ENCODE measurements around the gene ITCH. TPM values are rescaled to one million over a fixed set of nuclear protein-coding genes. Genes with fewer than 3 reads are reported as not detected.
A peak's percentile ranks its signal among the peaks of the same experiment; 100 is the strongest.
"Not testable (repeated sequence)": the region's sequence is repeated elsewhere in the genome, so short reads cannot be mapped to it uniquely, and the experiment has no call there.

The ITCH gene
- total RNA-seq, 1 experiment from 2014 or later, result 63.8 TPM

DNA sequence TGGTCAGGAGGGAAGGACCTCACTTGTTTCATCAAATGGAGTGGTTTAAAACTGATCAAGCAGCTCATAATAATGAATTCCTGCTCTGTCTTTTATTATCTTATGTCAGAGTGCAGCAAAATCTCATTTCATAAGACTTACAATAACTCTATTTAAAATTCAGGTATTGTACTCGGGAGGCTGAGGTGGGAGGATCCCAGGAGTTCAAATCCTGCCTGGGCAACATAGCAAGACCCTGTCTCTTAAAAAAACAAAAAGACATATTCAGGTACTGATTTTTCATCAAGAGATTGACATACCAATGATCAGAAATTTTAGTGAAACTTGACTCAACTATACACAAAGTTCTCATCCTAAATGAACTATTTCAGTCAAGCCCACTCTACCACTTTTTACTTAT is 147.5 kb downstream of the ITCH start:
- no peak for DNase-seq (ENCODE audit: low spot score)

DNA sequence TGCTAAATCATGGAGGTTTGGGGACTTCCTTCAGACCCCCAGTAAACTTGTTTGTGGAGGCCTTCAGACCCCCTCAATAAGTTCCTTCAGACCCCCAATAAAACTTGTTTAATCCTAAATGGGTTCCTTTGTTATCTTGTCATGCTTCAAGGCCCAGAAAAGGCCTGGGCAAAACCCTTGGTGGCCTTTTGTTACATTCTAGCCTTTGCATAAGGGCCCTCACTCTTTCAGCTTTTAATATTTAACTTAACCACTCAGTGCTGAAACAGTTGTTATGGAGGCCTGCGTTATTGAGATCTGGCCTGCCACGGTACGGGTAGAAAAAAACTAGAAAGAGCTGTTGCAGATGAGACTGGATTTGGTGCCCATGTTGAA is 148.8 kb downstream of the ITCH start:
- DNase-seq (ENCODE audit: low spot score), result no peak

DNA sequence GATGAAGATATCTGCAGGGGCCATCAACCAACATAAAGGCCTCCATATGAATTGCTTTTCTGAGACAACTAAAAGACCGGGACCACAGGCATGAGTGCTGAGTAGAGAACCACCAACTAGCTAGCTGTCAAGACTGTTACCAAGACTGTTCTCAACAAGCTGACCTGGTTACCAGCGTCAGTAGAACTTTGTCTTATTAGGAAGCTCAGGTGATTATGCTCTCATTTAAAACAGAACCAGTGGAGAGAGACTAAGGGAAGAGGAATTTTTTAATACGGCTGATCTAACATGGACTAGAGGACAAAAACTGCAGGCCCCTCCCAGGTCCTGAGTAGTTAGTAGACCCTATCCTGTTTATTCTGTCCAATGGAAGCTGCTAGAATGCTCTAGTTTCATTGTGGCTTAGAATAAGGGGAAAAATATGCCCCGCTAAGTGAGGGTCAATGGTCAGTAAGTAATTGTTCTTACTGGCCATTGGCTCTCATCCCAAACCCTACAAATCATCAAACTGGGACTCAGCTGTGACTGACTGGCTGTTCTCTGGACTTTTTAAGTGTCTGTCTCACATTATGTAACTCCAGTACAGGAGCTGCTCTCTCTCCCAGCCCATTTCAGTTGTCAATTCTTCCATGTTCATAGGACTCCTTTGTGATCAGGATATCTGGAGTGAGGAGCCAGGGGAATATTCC is 149.3 kb downstream of the ITCH start:
- no peak for DNase-seq (ENCODE audit: low spot score)

DNA sequence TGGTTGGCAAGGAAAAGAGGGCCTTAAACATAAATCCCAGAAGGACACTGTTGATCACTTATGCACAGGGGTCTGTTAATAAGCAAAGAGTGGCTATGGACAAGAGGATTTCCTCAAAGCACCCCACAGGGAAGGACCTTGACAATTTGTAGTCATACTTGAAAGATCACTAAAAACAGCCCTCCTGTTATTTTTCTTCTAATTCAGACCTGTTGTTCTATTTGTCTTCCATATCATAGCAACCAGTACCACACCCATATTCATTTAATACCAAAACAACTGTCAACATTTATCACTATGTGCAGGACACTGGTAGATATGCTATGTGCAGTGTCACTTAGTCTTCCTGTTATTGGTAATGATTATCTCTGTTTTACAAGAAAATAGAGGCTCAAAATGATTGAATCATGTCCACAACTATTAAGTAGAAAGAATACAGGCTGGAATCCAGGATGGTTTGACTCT is 149.9 kb downstream of the ITCH start:
- DNase-seq (ENCODE audit: low spot score), result no peak

DNA sequence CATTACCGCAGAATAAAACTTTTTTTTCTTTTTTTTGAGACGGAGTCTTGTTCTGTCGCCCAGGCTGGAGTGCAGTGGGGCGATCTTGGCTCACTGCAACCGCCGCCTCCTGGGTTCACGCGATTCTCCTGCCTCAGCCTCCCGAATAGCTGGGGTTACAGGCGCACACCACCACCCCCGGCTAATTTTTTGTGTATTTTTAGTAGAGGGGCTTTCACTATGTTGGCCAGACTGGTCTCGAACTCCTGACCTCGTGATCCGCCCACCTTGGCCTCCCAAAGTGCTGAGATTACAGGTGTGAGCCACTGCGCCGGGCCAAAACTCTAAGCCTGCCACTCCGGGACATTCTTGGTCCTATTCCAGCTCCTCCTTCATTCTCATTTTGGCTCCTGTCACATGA is 151.0 kb downstream of the ITCH start:
- not testable (repeated sequence) for DNase-seq (ENCODE audit: low spot score)

DNA sequence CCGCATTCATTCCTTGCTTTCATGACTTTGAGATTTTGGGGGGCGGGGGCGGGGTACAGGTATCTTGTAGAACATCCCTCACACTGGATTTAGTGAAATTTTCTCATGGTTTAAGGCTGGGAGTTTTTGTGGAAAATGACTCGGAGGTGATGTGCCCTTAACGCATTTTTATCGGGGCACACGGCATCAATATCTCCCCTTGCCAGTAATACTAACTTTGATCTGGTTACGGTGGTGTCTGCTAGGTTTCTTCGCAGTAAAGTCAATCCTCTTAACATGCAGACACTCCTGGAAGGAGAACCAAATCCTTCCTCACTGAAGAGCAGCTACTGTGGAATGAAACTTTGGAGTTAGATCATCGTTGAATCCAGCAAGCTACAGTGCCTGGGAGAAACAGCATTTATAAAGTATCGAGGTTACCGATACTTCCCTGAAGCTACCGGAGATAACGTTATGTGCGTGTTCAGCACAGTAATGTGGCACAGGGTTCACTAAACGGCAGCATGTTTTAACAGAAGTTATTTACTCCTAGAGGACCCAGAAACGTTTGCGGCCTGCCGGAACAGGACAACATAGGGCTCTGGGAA is 151.9 kb downstream of the ITCH start:
- no peak for DNase-seq (ENCODE audit: low spot score)

DNA sequence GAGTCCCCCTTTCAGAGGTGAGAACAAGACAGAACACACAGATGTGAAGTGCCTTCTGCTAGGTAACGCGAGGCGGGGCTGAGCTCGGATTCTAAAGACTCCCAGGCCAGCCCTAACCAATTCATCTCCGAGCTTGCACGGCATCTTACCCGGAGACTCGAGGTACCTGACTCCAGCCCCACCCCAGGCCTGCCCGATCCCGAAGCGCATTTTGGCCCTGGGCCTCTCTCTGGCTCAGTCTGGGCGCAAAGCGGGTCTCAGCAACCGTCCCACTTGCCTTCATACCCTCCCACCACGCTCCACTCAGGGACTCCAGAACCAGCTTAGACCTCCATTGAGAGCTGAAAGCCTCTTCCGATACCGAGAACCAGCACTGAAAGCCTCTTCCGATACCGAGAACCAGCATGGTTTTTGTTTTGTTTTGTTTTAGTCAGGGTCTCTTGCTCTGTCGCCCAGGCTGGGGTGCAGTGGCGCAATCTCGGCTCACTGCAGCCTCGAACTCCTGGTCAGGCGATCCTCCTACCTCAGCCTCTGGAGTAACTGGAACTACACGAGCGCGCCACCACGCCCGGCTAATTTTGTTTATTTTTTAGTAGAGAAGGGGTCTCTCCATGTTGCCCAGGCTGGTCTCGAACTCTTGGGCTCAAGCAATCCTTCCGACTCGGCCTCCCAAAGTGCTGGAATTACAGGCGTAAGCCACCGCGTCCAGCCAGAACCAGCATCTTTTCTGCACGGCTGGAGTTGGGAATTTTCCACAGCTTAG is 152.6 kb downstream of the ITCH start:
- no peak for DNase-seq (ENCODE audit: low spot score)

DNA sequence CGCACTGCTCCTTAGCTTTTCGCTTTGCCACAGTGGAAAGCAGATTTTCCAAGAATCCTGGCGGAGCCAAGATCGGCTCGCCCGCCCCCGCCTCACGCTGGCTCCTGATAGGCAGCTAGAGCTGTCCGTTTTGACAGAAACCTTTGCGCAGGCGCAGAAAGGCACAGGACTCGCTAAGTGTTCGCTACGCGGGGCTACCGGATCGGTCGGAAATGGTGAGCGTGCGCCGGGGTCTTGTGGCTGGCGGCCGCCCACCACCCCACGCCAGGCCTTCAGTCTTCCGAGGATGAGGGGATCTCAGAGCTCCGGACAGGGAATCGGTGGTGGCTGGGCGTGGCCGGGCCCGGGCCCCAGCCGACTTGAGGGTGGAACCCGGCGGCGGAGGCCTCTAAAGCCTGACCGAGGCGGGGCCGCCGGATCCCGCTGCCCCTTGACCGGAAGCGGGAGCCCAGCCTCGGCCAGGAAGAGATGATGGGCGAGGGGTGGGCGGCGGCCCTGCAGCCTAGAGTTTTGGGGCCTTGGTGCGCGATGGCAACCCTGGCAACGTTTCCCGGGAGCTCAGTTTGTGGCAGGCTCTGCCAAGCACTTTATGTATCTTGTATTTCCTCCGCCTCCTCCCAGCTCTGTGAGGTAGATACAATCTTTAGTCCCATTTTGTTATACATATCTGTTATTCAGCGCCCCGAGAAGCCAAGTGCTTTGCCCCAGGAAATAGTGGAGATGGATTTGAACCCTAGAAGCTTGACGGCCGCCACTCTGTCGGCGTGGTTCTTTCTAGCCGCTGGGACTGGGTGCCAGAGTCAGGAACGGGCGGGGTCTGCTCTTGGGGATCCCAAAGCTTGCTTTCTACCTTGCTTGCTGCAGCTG is 153.4 kb downstream of the ITCH start, which contains the start of gene DYNLRB1:
Gene DYNLRB1 (plus strand): TSS at position 176 of the 867 bp plus-strand sequence. CDS start 37 bp downstream, at position 213.
- DNase-seq (ENCODE audit: low spot score), result peak; percentile 91

DNA sequence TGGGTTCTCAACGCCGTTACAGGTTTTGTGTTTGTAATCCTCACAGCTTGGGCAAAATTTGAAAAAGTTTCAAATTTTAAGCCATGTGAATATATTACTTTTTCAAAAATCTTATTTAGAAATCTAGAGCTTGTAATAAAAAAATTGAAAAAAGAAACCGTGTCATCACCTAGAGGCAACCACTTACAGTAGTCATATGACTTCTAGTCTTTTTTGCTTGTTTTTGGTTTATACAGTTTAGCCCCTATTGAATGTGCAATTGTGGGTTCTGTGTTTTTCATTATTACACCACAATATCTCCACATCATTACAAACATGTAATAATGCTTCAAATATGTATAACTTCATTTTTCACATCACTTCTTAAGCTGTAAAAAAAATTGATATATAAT is 154.0 kb downstream of the ITCH start:
- no peak for DNase-seq (ENCODE audit: low spot score)

DNA sequence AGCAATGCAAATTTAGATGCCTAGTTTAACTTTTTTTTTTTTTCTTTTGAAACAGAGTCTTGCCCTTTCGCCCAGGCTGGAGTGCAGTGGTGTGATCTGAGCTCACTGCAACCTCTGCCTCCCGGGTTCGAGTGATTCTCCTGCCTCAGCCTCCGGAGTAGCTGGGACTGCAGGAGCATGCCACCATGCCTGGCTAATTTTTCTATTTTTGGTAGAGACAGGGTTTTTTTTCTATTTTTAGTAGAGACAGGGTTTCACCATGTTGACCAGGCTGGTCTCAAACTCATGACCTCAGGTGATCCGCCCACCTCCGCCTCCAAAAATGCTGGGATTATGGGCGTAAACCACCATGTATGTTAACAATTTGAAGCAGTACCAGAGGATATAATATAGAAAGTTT is 155.8 kb downstream of the ITCH start:
- not testable (repeated sequence) for DNase-seq (ENCODE audit: low spot score)

DNA sequence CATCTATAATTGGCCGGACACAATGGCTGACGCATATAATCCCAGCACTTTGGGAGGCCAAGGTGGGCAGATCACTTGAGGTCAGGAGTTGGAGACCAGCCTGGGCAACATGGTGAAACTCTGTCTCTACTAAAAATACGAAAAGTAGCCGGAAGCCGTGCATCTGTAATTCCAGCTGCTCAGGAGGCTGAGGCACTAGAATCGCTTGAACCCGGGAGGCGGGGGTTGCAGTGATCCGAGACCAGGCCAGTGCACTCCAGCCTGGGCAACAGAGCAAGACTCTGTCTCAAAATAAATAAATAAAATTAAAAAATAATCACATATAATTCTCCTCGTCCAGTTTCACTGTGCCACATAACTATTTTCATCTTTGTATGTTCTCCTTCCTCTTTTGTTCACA is 156.8 kb downstream of the ITCH start:
- DNase-seq (ENCODE audit: low spot score), result not testable (repeated sequence)

DNA sequence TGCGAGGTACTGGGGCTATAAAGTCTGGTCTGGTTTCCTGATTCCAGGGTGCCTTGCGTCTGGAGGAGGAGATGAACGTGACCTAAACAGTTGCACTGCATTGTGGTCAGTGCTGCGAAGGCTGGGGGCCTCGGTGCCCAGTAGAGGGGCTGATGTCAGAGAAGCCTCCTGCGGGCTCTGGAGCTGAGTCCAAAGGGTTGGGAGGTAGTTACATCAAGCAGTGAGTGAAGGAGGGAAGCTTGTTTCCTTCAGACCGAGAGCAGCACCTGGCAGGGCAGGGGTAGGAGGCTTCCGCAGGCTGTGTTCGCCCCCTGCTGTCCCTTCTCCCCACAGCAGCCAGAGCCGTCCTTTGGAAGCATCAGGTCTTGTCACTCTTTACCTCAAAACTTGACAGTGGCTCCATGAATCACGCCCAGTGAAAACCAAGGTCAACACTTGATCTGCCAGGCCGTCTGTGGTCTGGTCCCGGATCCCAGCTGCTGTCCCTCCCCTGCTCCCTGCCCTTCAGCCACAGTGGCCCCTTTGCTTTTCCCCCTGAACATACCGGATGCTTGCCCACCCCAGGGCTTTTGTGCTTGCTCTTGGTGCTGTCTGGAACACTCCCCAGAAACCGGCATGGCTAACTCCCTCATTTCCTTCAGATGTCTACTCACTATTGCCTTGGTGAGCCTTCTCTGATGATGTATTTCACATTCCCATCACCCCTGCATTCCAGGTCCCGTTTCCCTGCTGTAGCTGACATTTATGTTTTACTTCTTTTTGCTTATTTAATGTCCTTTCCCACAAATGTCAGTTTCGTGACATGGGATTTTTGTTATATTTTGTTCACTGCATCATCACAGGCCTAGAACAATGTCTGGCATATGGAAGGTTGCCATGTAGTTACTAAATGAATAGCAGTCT is 160.1 kb downstream of the ITCH start:
- peak; percentile 62 for DNase-seq (ENCODE audit: low spot score)

DNA sequence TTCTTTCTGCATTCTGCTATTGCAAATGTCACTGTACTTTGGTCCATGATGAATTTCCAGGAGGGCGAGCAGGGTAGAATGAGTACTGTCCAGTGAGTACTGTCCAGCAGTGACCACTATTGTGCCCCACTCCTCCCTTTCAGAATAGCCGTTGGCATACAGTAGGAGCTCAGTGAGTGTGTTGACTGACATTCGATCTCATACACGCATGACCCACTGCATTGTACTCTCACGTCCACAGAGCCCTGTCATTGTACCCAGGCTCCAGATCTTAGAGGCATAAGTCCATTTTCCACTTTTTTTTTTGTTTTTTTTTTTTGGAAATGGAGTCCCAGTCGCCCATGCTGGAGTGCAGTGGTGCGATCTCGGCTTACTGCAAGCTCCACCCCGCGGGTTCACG is 161.4 kb downstream of the ITCH start:
- no peak for DNase-seq (ENCODE audit: low spot score)

DNA sequence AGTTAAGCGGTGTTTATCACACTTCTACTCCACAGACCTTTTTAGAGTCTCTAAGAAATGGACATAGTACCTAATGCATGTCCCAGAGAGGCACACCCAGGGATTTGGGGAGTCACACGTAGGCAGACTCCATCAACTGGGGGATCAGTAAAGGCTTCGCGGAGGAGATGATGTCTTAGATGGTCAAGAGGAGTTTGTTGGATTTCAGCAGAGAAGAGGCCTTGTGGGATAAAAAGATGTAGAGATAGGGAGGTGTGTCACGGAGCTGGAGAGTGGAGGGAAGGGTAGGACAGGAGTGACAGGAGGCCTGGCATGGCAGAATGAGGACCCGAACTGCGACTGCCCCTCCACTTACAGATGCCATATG is 162.3 kb downstream of the ITCH start:
- DNase-seq (ENCODE audit: low spot score), result no peak

DNA sequence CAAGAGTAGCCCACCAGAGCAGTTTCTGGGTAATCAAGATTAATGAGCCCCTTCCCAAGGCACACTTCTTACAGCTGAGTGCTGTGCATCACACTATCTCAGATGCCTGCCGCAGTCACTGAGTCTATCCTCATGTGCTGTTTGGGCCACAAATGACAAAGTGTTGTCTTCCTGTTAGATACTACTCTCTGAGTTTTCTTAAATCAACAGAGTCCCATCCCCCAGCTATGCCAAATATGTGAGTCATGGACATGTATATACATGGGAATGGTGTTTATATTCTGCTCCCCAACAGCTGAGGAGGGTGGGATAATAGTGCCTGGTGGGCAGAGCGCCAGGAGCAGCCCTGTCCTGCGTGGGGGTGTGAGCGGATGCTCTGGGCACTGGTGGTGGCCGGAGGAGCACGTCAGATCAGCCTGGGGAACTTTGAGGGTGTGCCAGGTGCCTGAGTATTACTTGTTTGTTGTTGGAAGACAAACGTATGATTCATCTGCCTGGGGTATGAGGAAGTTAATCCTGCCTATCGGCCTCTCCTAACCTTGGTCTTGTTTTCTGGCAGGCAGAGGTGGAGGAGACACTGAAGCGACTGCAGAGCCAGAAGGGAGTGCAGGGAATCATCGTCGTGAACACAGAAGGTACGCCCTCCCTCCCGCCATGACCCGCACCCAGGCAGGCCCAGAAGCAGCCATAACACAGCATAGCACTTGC is 162.8 kb downstream of the ITCH start:
- DNase-seq (ENCODE audit: low spot score), result peak; percentile 100

DNA sequence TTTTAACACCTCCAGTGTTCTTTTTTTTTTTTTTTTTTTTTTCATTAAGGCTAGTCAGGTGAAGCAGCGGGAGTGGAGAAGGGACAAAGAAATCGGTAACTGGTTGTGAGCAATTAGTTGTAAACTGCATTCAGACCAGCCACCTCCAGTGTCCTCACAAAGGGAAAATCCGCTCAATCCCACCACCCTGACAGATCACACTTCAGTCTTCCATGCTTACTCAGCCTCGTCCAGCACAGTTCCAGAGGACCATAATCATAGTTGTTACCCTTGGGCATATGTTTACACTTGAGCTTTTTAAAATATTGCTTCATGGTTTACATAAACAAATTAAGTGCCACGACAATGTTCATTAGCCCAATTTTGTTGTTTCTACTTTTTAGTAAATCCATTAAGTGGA is 163.4 kb downstream of the ITCH start:
- DNase-seq (ENCODE audit: low spot score), result no peak

DNA sequence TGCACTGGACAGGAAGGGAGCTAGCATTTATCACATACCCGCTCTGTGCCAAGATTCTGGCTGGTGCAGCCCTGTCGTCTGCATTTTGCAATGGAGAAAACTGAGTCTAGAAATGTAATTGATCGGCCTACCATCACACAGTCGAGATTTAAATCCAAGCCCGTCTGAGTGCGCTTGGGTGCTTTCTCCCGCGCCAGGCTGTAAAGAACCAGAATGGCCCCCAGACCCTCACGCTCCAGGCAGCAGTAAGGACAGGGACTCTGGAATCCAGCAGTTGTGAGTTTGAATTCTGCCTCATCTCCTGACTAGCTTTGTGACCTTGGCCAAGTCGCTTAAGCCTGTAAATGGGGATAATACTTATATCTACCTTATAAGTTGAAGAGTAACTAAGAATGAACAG is 163.9 kb downstream of the ITCH start:
- DNase-seq (ENCODE audit: low spot score), result no peak

DNA sequence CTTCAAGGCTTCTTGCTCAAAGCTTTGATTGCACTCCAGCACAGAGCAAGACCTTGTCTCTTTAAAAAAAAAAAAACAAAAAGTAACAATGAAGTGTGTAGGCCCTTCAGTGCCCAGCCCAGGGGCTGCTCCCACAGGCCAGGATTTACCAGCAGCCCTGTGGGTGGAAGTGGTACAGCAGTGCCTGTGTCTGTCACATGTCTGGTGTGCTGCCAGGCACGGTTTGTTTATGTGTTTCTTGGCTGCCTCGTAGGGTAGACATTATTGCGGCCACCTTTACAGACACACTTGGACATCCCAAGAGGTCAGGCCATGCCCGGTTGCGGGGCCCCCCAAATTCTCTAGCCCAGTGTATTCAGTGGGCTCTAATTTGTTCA is 165.8 kb downstream of the ITCH start:
- DNase-seq (ENCODE audit: low spot score), result no peak

DNA sequence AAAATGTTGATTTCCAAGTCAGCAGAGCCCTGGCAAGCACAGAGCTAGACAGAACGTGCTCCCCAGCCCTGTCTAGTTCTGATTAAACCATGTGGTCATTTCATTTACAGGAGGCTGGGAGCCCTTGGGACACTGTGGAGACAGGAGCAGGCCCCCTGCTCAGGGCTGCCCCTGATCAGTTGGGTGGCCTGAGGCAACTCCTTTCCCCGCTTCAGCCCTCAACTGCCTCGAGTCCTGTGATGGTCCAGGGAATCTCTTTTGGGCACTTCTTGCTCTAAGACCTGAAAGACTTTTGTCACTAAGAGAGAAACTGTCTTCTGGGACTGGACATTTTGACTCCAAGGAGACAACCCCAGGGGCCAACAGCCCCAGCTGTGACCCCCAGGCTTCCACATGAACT is 166.7 kb downstream of the ITCH start:
- DNase-seq (ENCODE audit: low spot score), result no peak

DNA sequence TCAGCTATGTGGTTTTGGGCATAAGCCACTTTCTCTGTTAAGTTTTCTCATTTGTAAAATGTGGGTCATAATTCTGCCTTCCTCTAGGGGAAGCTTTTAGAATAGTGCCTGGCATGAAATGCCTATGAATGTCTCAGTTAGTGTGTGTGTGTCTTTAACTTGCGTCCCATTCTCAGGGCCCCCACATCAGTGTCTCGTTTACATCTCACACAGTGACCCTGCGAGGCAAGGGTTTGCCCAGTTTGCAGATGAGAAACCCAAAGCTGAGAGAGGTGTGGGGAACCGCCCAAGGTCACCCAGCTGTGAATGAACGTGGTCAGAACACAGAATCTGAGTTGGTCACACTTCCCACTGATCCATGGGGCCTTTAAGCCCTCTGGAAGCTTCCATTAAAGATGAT is 167.3 kb downstream of the ITCH start:
- DNase-seq (ENCODE audit: low spot score), result no peak
